Vagina (tissue), 2 donors: Measurements from ENCODE around the gene TSGA10IP.

Experiments
- POLR2A ChIP-seq, 2 donors: fragments of 450-650 bp; IDR thresholded peaks; one replicate each; pipeline ENCODE4 v1.6.1; 2017; ENCODE audit warnings: antibody characterized with exemption in 2 of 2, mild to moderate bottlenecking in 2 of 2, moderate library complexity in 2 of 2
- POLR2AphosphoS5 ChIP-seq, 2 donors: sonication (generic); formaldehyde crosslinking; IDR thresholded peaks; one replicate each; pipeline ENCODE4 v1.9.0; 2017; ENCODE audit warnings: antibody characterized with exemption in 2 of 2, mild to moderate bottlenecking in 2 of 2, low read depth in 1 of 2; ENCODE audit not compliant: insufficient read depth in 1 of 2
- TF ChIP-seq, protein P1 (sequence below), 3 experiments: fragments of 450-650 bp in 2 of 3; fragments of 200-600 bp in 1 of 3; sonication (generic) in 1 of 3; IDR thresholded peaks; one replicate each; pipeline ENCODE4 v1.5.1; 2017 to 2019; ENCODE audit warnings: antibody characterized with exemption in 3 of 3, mild to moderate bottlenecking in 2 of 3, moderate library complexity in 2 of 3

GRCh38 chr11:66008468-66009101 is 63.3 kb downstream of the TSGA10IP start:
- TF ChIP-seq, protein P1, sequence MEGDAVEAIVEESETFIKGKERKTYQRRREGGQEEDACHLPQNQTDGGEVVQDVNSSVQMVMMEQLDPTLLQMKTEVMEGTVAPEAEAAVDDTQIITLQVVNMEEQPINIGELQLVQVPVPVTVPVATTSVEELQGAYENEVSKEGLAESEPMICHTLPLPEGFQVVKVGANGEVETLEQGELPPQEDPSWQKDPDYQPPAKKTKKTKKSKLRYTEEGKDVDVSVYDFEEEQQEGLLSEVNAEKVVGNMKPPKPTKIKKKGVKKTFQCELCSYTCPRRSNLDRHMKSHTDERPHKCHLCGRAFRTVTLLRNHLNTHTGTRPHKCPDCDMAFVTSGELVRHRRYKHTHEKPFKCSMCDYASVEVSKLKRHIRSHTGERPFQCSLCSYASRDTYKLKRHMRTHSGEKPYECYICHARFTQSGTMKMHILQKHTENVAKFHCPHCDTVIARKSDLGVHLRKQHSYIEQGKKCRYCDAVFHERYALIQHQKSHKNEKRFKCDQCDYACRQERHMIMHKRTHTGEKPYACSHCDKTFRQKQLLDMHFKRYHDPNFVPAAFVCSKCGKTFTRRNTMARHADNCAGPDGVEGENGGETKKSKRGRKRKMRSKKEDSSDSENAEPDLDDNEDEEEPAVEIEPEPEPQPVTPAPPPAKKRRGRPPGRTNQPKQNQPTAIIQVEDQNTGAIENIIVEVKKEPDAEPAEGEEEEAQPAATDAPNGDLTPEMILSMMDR (IDR thresholded peaks at IDR 0.05): no peak
- no peak for TF ChIP-seq POLR2A (IDR thresholded peaks at IDR 0.05)
- no peak for TF ChIP-seq POLR2AphosphoS5 (IDR thresholded peaks at IDR 0.05; ENCODE audit: insufficient read depth in 1 of 2, low read depth in 1 of 2)
